OCI-LY7 (cell line): ENCODE data around the gene KIRREL3. TPM values are rescaled to one million over a fixed set of nuclear protein-coding genes. Genes with fewer than 3 reads are reported as not detected.

Experiments used
- BruUV-seq: library from RNA; stranded (reverse); fragments of 400-500 nt; replicated peaks from 2 replicates; lab custom pipeline; 2021; lab: Mats Ljungman, UMichigan
- CTCF ChIA-PET: fragments of 300-600 bp; sonication (Branson Sonifier 250); formaldehyde crosslinking; loops from one replicate; lab custom pipeline; 2022; ENCODE audit warnings: antibody characterized with exemption; ENCODE audit not compliant: unreplicated experiment; lab: Charles Lee
- POLR2A ChIA-PET: fragments of 300-600 bp; sonication (Branson Sonifier 250); formaldehyde crosslinking; loops from one replicate; lab custom pipeline; 2022; ENCODE audit warnings: antibody characterized with exemption; lab: Charles Lee
- DNase-seq: peaks from one replicate; pipeline ENCODE4 v3.0.0-alpha.2; 2015; ENCODE audit warnings: low spot score
- H2AFZ ChIP-seq: fragments of 200-600 bp; sonication (generic), shearing (Covaris generic); 2 replicates; pipeline ENCODE4 v1.6.1; 2014; ENCODE audit warnings: mild to moderate bottlenecking, antibody characterized with exemption, low read length, moderate library complexity
- H3K27ac ChIP-seq: fragments of 200-600 bp; sonication (generic); 2 replicates; pipeline ENCODE4 v1.5.1; 2014; ENCODE audit warnings: mixed run types, low read depth, mild to moderate bottlenecking, moderate library complexity, low read length, inconsistent platforms; ENCODE audit not compliant: poor library complexity, severe bottlenecking
- H3K36me3 ChIP-seq: fragments of 200-600 bp; sonication (generic); 2 replicates; pipeline ENCODE4 v1.6.1; 2014; ENCODE audit warnings: mild to moderate bottlenecking, antibody characterized with exemption, low read length, moderate library complexity, mixed read lengths; ENCODE audit not compliant: insufficient read depth
- H3K4me1 ChIP-seq: fragments of 200-600 bp; sonication (generic); 2 replicates; pipeline ENCODE4 v1.5.1; 2014; ENCODE audit warnings: mild to moderate bottlenecking, low read length; ENCODE audit not compliant: insufficient read depth, poor library complexity, severe bottlenecking
- H3K4me2 ChIP-seq: fragments of 200-600 bp; sonication (generic); 2 replicates; pipeline ENCODE4 v1.6.1; 2014; ENCODE audit warnings: mild to moderate bottlenecking, low read length
- H3K4me3 ChIP-seq: fragments of 200-600 bp; sonication (generic); 2 replicates; pipeline ENCODE4 v1.5.1; 2014; ENCODE audit warnings: mild to moderate bottlenecking, low read depth, low read length; ENCODE audit not compliant: poor library complexity, severe bottlenecking
- H3K79me2 ChIP-seq: fragments of 200-600 bp; sonication (generic); 2 replicates; pipeline ENCODE4 v1.6.1; 2016; ENCODE audit warnings: low read depth, mild to moderate bottlenecking, low read length, moderate library complexity, mixed read lengths; ENCODE audit not compliant: insufficient read depth
- H3K9me2 ChIP-seq: fragments of 200-600 bp; sonication (generic); 2 replicates; pipeline ENCODE4 v1.6.1; 2016; ENCODE audit warnings: mild to moderate bottlenecking, low read length, mixed read lengths; ENCODE audit not compliant: insufficient read depth
- H3K9me3 ChIP-seq: fragments of 200-600 bp; sonication (generic); 2 replicates; pipeline ENCODE4 v1.6.1; 2014; ENCODE audit warnings: mild to moderate bottlenecking, mixed run types, low read length, mixed read lengths
- H4K20me1 ChIP-seq: fragments of 200-600 bp; sonication (generic); 2 replicates; pipeline ENCODE4 v1.6.1; 2014; ENCODE audit warnings: mild to moderate bottlenecking, antibody characterized with exemption, low read length, moderate library complexity, mixed read lengths; ENCODE audit not compliant: insufficient read depth
- EZH2phosphoT487 ChIP-seq: fragments of 200-600 bp; sonication (generic); IDR thresholded peaks from 2 replicates; pipeline ENCODE4 v1.6.1; 2018; ENCODE audit warnings: low read depth, borderline replicate concordance, mild to moderate bottlenecking, mixed run types, antibody characterized with exemption, low read length, moderate library complexity, mixed read lengths
- intact Hi-C: fragments of 100-400 bp; cut with micrococcal nuclease; formaldehyde crosslinking; loops from one replicate; pipeline ENCODE4 v1.10.0; 2022; ENCODE audit not compliant: unreplicated experiment
- total RNA-seq, 2 experiments: library from RNA; depleted of rRNA in 1 of 2; stranded (reverse); fragments of >200 nt in 1 of 2; shearing (Covaris generic) in 1 of 2; gene quantifications; 2 replicates each; pipeline ENCODE4 v1.2.3, GENCODE V29; 2014 to 2022
- TF ChIP-seq, protein P1 (sequence below): fragments of 200-600 bp; sonication (generic); conservative IDR thresholded peaks from 2 replicates; pipeline ENCODE4 v1.5.1; 2014; ENCODE audit warnings: mild to moderate bottlenecking, antibody characterized with exemption, low read length, moderate library complexity, mixed read lengths

The KIRREL3 gene
- total RNA-seq, 2 experiments from 2014 or later, result not detected

DNA sequence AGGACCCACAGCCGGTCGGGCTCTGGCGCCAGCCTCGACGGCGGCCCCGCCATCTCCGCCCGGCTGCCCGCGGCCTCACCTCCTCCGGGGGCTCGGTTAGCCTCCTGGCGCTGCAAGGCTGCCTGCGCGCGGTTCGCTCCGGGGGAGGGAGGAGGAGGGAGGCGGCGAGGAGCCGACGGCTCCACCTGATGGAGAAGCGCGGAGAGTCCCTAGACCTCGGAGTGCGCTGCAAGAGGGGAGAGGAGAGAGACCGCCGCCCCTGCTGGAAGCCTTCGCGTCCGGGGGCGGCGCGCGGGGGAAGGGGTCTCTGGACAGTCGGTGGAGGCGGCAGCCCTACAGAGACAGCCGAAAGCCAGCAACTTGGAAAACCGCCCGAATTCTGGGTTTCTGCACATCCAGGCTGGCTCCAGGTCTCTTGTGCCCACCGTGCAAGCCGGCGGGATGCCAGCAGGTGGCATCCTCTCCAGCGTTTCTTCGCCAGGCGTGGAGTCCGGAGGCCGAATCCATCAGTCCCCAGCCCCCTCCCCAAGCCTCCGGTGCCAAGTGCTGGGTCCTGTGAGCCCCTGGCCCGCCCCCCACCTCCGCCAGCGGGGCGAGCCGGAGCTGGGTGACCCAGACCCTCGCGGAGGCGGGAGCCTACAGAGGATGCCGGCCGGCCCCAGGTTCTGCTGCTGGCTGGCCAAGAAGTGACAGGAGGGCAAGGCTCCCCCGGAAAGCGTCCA is 2.9 kb upstream of the KIRREL3 start:
- no peaks in the 10 kb centered on the region for H3K9me3 ChIP-seq
- POLR2A ChIA-PET, result no interaction called here
- TF ChIP-seq, protein P1, sequence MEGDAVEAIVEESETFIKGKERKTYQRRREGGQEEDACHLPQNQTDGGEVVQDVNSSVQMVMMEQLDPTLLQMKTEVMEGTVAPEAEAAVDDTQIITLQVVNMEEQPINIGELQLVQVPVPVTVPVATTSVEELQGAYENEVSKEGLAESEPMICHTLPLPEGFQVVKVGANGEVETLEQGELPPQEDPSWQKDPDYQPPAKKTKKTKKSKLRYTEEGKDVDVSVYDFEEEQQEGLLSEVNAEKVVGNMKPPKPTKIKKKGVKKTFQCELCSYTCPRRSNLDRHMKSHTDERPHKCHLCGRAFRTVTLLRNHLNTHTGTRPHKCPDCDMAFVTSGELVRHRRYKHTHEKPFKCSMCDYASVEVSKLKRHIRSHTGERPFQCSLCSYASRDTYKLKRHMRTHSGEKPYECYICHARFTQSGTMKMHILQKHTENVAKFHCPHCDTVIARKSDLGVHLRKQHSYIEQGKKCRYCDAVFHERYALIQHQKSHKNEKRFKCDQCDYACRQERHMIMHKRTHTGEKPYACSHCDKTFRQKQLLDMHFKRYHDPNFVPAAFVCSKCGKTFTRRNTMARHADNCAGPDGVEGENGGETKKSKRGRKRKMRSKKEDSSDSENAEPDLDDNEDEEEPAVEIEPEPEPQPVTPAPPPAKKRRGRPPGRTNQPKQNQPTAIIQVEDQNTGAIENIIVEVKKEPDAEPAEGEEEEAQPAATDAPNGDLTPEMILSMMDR, result 0 out of 2 replicates have a peak, but pooled peaks have one; percentile 8
- TF ChIP-seq EZH2phosphoT487, result no peak
- no peaks in the 10 kb centered on the region for H3K36me3 ChIP-seq
- BruUV-seq, result no TSS peak
- CTCF ChIA-PET, result no interaction called here
- intact Hi-C loops, result no loop called here
- no peak overlapping the region for H3K4me2 ChIP-seq
- H3K27ac ChIP-seq, result no peak overlapping the region
- no peak overlapping the region for H2AFZ ChIP-seq
- H3K4me3 ChIP-seq, result no peak overlapping the region
- no peaks in the 10 kb centered on the region for H3K9me2 ChIP-seq
- H3K4me1 ChIP-seq, result no peaks in the 10 kb centered on the region
- H4K20me1 ChIP-seq, result no peaks in the 10 kb centered on the region
- no peaks in the 10 kb centered on the region for H3K79me2 ChIP-seq
- DNase-seq, result no peak

DNA sequence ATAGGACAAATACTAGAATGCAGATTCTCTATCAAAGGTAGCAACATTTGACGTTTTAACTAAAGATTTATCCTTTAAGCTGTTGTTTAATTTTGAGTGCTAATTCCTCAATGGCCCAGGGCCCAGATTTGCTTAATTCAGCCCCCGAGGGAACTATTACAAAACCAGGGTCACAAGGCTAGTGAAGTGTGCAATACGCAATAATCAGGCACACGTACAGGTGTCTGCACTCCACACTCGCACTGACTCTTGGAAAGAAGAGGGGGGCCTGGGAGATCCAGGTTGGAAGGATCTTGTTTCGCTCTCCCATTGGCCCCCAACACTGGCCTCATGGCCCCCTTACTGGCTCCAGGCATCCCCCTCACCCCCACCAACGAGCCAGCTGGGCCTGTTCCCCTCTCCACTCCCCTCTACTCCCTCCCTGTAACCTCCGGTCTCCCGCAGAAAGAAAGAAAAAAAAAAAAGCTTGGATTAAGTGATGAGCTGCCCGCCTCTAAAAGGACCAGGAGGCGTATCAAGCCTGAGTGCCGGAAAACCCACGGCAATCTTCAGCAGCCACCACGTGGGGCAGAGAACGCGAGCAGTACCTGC is 2.2 kb upstream of the KIRREL3 start:
- Histone ChIP-seq H3K36me3 (no peaks in the 10 kb centered on the region), H3K79me2 (no peaks in the 10 kb centered on the region), H2AFZ (no peak overlapping the region), H3K4me2 (no peak overlapping the region), H4K20me1 (no peaks in the 10 kb centered on the region), H3K9me3 (no peaks in the 10 kb centered on the region), H3K9me2 (no peaks in the 10 kb centered on the region), H3K4me3 (no peak overlapping the region), H3K4me1 (no peaks in the 10 kb centered on the region), H3K27ac (no peak overlapping the region)
- ChIA-PET POLR2A (no interaction called here), CTCF (no interaction called here)
- no peak for TF ChIP-seq EZH2phosphoT487
- TF ChIP-seq, protein P1, result no peak
- DNase-seq, result no peak
- intact Hi-C loops, result no loop called here
- no TSS peak for BruUV-seq

DNA sequence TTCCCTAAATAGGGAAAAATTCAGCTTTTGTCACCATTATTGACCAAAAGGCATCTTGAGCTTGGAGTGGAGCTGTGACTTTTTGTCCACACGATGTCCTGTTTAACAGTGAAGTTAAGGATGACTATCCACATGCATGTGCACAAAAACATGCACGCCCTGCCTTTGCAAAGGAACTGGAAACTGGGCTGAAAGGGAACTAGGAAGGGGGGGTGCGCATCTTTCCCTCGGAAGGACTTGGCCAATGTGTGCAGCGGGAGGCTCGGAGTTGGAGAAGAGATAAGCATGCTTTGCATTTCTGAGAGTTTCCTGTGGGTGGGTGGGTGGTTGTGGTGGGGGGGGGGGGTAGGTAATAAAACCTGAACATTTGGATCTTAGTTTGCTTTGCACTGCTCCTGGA is 411 bp upstream of the KIRREL3 start:
- no TSS peak for BruUV-seq
- POLR2A ChIA-PET, result no interaction called here
- Histone ChIP-seq H3K9me3 (no peaks in the 10 kb centered on the region), H3K79me2 (no peaks in the 10 kb centered on the region), H2AFZ (no peak overlapping the region), H3K36me3 (no peaks in the 10 kb centered on the region), H3K4me3 (no peak overlapping the region), H3K4me1 (no peaks in the 10 kb centered on the region), H3K27ac (no peak overlapping the region), H4K20me1 (no peaks in the 10 kb centered on the region), H3K4me2 (no peak overlapping the region), H3K9me2 (no peaks in the 10 kb centered on the region)
- TF ChIP-seq EZH2phosphoT487, result no peak
- TF ChIP-seq, protein P1, result no peak
- no peak for DNase-seq
- CTCF ChIA-PET, result no interaction called here
- intact Hi-C loops, result no loop called here
